ENCODE data around the gene MCF2L2.
"Not testable (repeated sequence)": the region's sequence is repeated elsewhere in the genome, so short reads cannot be mapped to it uniquely, and the experiment has no call there.

Gene MCF2L2

DNA sequence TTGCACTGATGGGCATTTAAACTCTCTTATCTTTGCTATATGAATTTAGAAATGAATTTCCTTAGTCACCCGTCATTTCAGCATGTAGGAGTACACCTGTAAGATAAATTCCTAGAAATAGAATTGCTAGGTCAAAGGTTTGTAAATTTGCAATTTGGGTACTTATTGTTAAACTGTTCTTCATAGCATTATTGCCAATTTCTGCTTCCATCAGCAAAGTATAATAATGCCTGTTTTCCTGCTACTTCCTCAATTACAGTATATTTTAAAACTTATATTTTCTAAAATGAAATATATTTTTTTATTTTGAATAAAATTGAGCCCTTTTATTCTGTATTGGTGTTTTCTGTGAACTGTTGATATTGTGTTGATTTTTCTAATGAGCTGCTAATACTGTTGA, 16.3 kb upstream of the MCF2L2 start:
- no peak overlapping the region for H3K4me3 ChIP-seq (ENCODE audit: low read depth, low read length)
- TF ChIP-seq, protein P1, sequence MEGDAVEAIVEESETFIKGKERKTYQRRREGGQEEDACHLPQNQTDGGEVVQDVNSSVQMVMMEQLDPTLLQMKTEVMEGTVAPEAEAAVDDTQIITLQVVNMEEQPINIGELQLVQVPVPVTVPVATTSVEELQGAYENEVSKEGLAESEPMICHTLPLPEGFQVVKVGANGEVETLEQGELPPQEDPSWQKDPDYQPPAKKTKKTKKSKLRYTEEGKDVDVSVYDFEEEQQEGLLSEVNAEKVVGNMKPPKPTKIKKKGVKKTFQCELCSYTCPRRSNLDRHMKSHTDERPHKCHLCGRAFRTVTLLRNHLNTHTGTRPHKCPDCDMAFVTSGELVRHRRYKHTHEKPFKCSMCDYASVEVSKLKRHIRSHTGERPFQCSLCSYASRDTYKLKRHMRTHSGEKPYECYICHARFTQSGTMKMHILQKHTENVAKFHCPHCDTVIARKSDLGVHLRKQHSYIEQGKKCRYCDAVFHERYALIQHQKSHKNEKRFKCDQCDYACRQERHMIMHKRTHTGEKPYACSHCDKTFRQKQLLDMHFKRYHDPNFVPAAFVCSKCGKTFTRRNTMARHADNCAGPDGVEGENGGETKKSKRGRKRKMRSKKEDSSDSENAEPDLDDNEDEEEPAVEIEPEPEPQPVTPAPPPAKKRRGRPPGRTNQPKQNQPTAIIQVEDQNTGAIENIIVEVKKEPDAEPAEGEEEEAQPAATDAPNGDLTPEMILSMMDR (IDR thresholded peaks at IDR 0.05; ENCODE audit: low read depth, low read length) = no peak
- TF ChIP-seq MYC (IDR thresholded peaks at IDR 0.05; ENCODE audit: low read depth, low read length) (no peak), POLR2A (IDR thresholded peaks at IDR 0.05; ENCODE audit: extremely low read depth, insufficient read length) (no peak)
- no peak for DNase-seq (ENCODE audit: low read depth)

DNA sequence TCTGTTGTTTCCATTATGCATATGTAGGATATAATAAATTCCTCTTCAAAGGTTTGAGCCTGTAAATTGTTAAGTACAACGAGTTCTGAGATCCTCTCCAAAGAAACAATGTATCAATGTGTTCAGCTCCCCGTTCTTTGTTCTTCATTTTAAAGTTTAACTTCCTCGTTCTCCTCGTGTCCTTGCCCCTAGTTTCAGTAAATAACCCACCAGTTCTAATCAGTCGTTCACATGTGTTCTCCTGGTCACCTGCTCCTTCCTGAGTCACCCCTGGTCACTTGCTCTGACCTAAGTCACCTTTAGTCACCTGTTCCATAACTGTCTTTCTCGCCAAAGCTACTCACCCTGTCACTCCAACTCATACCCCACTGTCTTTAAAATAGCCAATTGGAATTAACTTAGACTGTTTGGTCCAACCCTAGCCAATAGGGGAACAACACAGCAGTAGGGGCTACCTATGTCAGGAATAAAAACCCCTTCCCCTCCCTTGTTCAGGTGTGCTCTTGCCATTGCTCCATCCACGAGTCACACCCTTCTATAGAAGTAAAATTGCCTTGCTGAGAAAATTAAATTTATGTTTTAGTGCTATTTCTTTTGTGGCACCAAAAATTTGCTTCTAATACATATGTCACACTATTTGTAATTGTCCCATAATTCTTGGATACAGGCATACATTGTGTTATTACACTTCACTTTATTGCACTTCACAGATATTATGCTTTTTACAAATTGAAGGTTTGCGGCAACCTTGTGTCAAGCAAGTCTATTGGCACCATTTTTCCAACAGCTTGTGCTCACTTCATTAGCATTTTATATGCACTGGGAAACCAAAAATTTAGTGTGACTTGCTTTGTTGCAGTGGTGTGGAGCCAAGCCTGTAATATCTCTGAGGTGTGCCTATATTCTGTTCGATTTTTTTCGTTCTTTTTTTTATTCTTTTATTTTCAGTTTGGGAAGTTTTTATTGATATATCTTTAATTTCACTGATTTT, 15.3 kb upstream of the MCF2L2 start:
- no peak for DNase-seq (ENCODE audit: low read depth)
- TF ChIP-seq, protein P2, sequence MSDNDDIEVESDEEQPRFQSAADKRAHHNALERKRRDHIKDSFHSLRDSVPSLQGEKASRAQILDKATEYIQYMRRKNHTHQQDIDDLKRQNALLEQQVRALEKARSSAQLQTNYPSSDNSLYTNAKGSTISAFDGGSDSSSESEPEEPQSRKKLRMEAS (IDR thresholded peaks at IDR 0.05; ENCODE audit: low read depth, low read length) = no peak
- TF ChIP-seq, protein P1 (IDR thresholded peaks at IDR 0.05; ENCODE audit: low read depth, low read length) = no peak
- TF ChIP-seq POLR2A (IDR thresholded peaks at IDR 0.05; ENCODE audit: extremely low read depth, insufficient read length) (no peak), MYC (IDR thresholded peaks at IDR 0.05; ENCODE audit: low read depth, low read length) (no peak)
- no peak overlapping the region for H3K4me3 ChIP-seq (ENCODE audit: low read depth, low read length)

DNA sequence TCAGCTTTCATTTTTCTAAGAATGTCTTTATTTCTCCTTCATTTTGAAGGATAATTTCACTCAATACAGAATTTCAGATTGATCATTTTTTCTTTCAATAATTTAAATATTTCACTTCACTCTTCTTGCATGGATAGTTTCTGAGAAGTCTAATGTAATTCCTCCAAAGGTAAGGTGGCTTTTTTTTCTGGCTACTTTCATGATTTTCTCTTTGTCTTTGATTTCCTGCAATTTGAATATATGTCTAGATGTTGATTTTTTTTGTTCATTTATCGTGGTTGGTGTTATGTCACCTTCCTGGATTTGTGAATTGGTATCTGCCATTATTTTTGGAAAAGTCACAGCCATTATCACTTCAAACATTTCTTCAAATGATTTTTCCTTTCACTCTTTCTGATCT, 14.6 kb upstream of the MCF2L2 start:
- no peak for TF ChIP-seq MYC (IDR thresholded peaks at IDR 0.05; ENCODE audit: low read depth, low read length)
- TF ChIP-seq, protein P1 (IDR thresholded peaks at IDR 0.05; ENCODE audit: low read depth, low read length) = no peak
- TF ChIP-seq, protein P2 (IDR thresholded peaks at IDR 0.05; ENCODE audit: low read depth, low read length) = no peak
- TF ChIP-seq POLR2A (IDR thresholded peaks at IDR 0.05; ENCODE audit: extremely low read depth, insufficient read length) = no peak
- DNase-seq (ENCODE audit: low read depth) = no peak
- H3K4me3 ChIP-seq (ENCODE audit: low read depth, low read length) = no peak overlapping the region

DNA sequence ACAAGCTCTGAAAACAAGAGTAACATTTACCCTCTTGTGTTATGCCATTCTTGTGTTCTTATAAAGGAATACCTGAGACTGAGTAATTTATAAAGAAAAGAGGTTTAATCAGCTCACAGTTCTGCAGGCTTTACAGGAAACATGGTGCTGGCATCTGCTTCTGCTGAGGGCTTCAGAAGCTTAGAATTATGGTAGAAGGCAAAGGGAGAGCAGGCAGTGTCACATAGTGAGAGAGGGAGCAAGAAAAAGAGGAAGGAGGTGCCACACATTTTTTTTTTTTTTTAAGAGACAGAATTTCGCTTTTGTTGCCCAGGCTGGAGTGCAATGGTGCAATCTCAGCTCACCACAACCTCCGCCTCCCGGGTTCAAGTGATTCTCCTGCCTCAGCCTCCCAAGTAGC, 12.1 kb upstream of the MCF2L2 start:
- H3K4me3 ChIP-seq (ENCODE audit: low read depth, low read length) = not testable (repeated sequence)
- peak; percentile 32 for DNase-seq (ENCODE audit: low read depth)

DNA sequence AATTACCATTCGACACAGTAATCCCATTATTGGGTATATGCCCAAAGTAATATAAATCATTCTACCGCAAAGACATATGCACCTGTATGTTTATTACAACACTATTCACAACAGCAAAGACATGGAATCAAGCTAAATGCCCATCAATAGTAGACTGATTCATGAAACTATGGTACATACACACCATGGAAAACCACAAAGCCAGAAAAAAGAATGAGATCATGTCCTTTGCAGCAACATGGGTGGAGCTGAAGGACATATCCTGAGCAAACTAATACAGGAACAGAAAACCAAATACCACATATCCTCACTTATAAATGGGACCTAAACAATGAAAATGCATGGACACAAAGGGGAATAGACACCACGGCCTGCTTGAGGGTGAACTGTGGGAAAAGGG, 11.1 kb upstream of the MCF2L2 start:
- no peak overlapping the region for H3K4me3 ChIP-seq (ENCODE audit: low read depth, low read length)

DNA sequence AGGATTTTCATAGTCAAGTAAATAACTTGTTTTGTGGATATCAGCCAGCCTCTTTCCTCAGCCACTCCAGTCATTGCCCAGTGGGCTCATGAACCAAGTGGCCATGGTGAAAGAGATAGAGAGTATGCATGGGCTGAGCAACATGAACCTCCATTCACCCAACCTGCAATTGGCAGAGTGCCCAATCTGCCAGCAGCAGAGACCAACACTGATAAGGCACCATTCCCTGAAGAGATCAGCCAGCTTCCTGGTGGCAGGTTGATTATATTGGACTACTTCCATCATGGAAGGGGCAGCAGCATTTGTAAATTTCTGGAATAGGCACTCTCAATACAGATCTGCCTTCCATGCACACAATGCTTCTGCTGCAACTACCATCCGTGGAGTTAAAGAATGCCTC, 10.3 kb upstream of the MCF2L2 start:
- TF ChIP-seq MYC (IDR thresholded peaks at IDR 0.05; ENCODE audit: low read depth, low read length) (no peak), POLR2A (IDR thresholded peaks at IDR 0.05; ENCODE audit: extremely low read depth, insufficient read length) (no peak)
- TF ChIP-seq, protein P1 (IDR thresholded peaks at IDR 0.05; ENCODE audit: low read depth, low read length) = no peak
- TF ChIP-seq, protein P2 (IDR thresholded peaks at IDR 0.05; ENCODE audit: low read depth, low read length) = no peak
- H3K4me3 ChIP-seq (ENCODE audit: low read depth, low read length) = no peak overlapping the region
- no peak for DNase-seq (ENCODE audit: low read depth)

More for the DNA sequence above, 11.1 kb upstream of the MCF2L2 start:
- TF ChIP-seq POLR2A (IDR thresholded peaks at IDR 0.05; ENCODE audit: extremely low read depth, insufficient read length) = no peak
- no peak for TF ChIP-seq MYC (IDR thresholded peaks at IDR 0.05; ENCODE audit: low read depth, low read length)
- TF ChIP-seq, protein P2 (IDR thresholded peaks at IDR 0.05; ENCODE audit: low read depth, low read length) = no peak
- TF ChIP-seq, protein P1 (IDR thresholded peaks at IDR 0.05; ENCODE audit: low read depth, low read length) = no peak
- DNase-seq (ENCODE audit: low read depth) = no peak

All from NB4 (cell line).